ENCODE data around the gene RNF213.

Gene RNF213

DNA sequence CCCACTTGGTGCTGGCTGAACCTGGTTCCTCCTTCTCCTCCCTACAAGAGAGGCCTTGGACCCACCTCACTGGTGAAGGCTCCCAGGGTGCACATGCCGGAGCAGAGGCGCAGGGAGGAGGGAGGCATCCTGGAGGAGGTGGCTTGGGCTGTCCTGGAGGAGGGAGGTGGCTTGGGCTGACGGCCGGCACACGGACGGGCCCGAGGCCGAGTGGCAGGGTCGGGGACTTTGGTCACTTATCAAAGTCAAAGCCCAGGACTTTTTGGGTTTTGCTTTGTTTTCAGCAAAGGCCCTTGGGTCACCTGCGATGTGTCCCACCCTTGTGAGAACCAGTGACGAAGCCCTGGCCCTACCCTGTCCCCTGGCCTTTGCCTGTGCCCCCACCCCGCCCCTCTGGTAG is 182.8 kb downstream of the RNF213 start:
- no peak overlapping the region for H3K27ac ChIP-seq (ENCODE audit: low read length)
- H2AFZ ChIP-seq (ENCODE audit: low read depth, low read length): no peak overlapping the region
- no peaks in the 10 kb centered on the region for H3K4me1 ChIP-seq (ENCODE audit: low read length)
- no peak overlapping the region for H3K9ac ChIP-seq (ENCODE audit: low read length)
- TF ChIP-seq EZH2phosphoT487 (IDR thresholded peaks at IDR 0.05; ENCODE audit: low read depth): no peak
- TF ChIP-seq, protein P1, sequence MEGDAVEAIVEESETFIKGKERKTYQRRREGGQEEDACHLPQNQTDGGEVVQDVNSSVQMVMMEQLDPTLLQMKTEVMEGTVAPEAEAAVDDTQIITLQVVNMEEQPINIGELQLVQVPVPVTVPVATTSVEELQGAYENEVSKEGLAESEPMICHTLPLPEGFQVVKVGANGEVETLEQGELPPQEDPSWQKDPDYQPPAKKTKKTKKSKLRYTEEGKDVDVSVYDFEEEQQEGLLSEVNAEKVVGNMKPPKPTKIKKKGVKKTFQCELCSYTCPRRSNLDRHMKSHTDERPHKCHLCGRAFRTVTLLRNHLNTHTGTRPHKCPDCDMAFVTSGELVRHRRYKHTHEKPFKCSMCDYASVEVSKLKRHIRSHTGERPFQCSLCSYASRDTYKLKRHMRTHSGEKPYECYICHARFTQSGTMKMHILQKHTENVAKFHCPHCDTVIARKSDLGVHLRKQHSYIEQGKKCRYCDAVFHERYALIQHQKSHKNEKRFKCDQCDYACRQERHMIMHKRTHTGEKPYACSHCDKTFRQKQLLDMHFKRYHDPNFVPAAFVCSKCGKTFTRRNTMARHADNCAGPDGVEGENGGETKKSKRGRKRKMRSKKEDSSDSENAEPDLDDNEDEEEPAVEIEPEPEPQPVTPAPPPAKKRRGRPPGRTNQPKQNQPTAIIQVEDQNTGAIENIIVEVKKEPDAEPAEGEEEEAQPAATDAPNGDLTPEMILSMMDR (IDR thresholded peaks at IDR 0.05; ENCODE audit: low read depth, low read length): no peak
- no peaks in the 10 kb centered on the region for H3K36me3 ChIP-seq (replicated peaks; ENCODE audit: low read depth, low read length)
- peaks cover 7% of the 10 kb centered on the region; the same call in 1 of the 2 replicates for H4K20me1 ChIP-seq (ENCODE audit: insufficient read depth, low read length)
- no peaks in the 10 kb centered on the region for H3K9me3 ChIP-seq (ENCODE audit: insufficient read depth, low read length)
- H3K4me2 ChIP-seq (ENCODE audit: low read length): no peak overlapping the region
- no peak overlapping the region for H3K4me3 ChIP-seq (ENCODE audit: low read length)
- no peaks in the 10 kb centered on the region for H3K27me3 ChIP-seq (ENCODE audit: low read depth, low read length)
- H3K79me2 ChIP-seq (ENCODE audit: low read length): no peaks in the 10 kb centered on the region

DNA sequence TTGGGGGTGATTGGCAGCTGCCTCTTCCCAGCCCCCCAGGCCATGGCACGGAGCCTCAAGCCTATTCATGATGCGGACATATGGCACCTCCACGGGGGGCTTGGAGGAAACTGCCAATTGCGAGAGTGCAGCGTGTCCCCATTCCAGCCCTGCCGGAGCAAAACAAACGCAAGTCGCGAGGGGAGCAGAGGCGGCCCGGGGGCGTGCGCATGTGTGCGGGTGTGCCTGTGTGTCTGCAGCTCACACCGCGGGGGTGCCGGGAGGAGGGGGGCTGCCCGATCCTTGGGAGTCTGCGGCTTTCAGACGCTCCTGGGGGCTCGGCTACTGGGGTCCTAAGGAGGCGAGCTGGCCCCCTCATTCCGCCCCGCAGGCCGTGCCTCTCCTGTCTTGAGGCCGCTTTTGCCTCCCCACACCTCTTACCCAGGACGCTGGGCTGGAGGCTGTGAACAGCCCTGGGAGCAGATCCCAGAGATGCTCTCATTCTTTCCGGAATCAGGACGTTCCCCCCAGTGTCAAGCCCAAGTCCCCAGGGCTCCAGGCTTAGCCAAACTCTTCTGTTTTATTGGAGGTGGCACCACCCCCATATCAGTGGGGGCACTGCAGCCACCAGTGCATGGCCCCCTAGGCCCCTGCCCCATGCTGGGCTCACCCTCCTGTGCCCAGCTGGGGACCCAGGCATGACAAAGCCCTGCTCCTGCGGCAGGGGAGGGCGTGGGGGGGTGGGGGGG is 183.4 kb downstream of the RNF213 start:
- Histone ChIP-seq H4K20me1 (ENCODE audit: insufficient read depth, low read length) (peaks cover 7% of the 10 kb centered on the region; the same call in 1 of the 2 replicates), H3K4me1 (ENCODE audit: low read length) (no peaks in the 10 kb centered on the region), H3K4me2 (ENCODE audit: low read length) (no peak overlapping the region), H3K27me3 (ENCODE audit: low read depth, low read length) (no peaks in the 10 kb centered on the region), H3K79me2 (ENCODE audit: low read length) (no peaks in the 10 kb centered on the region), H3K9ac (ENCODE audit: low read length) (no peak overlapping the region), H3K36me3 (replicated peaks; ENCODE audit: low read depth, low read length) (no peaks in the 10 kb centered on the region), H3K4me3 (ENCODE audit: low read length) (no peak overlapping the region), H2AFZ (ENCODE audit: low read depth, low read length) (no peak overlapping the region), H3K27ac (ENCODE audit: low read length) (no peak overlapping the region), H3K9me3 (ENCODE audit: insufficient read depth, low read length) (no peaks in the 10 kb centered on the region)
- TF ChIP-seq, protein P1 (IDR thresholded peaks at IDR 0.05; ENCODE audit: low read depth, low read length): no peak

DNA sequence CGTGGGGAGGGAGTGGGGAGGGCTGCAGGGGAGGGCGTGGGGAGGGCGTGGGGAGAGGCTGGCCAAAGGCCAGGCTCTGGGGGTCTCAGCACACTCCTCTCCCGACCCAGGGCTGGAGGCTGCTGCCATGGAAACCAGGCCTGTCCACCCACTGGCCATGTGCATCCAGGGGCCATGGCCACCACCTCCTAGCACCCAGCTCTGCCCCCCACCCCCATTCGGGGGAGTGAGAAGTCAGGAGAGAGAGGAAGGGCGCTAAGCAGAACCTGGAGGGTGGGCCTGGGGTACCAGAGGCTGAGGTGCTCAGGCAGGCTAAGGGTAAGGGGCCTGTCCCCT is 184.0 kb downstream of the RNF213 start:
- H3K9me3 ChIP-seq (ENCODE audit: insufficient read depth, low read length): no peaks in the 10 kb centered on the region
- no peaks in the 10 kb centered on the region for H3K79me2 ChIP-seq (ENCODE audit: low read length)

DNA sequence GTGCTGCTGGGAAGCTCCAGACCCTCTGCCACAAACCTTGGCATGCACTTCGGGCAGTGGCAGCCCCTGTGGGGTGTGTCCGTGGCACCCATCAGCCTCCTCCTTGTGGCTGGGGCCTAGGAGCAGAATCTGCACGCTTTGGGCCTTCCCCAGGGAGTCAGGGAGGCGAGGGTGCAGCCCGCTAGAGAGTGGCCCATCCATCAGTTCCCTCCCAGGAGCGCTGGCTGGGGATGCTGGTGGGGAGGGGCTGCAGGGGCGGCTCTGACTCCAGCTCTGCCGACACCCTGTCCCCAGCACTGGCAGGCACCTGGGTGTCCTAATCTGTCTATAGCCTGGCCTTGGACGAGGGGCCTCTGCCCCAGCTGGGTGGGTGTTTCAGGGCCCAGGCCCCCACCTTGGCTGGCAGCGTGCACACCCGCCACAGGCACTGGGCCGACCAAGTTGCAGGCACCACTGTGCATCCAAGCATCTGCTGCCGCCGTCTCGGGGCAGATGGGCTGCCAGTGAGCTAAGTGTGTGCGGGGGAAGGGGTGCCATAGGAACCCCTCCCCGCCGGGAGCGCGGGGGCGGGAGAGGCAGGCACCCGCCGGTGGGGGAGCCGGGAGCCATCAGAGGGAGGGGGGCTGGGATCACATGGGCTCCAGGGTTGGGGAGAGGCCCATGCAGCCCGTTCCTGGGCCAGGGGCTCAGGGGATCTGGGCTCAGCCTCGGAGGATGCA is 184.5 kb downstream of the RNF213 start:
- no peaks in the 10 kb centered on the region for H3K9me3 ChIP-seq (ENCODE audit: insufficient read depth, low read length)
- H3K4me1 ChIP-seq (ENCODE audit: low read length): no peaks in the 10 kb centered on the region
- no peak overlapping the region for H3K27ac ChIP-seq (ENCODE audit: low read length)
- no peaks in the 10 kb centered on the region for H3K36me3 ChIP-seq (replicated peaks; ENCODE audit: low read depth, low read length)
- no peaks in the 10 kb centered on the region for H3K27me3 ChIP-seq (ENCODE audit: low read depth, low read length)
- peaks cover 7% of the 10 kb centered on the region; the same call in 1 of the 2 replicates for H4K20me1 ChIP-seq (ENCODE audit: insufficient read depth, low read length)
- TF ChIP-seq, protein P1 (IDR thresholded peaks at IDR 0.05; ENCODE audit: low read depth, low read length): no peak
- TF ChIP-seq EZH2phosphoT487 (IDR thresholded peaks at IDR 0.05; ENCODE audit: low read depth): no peak
- no peak overlapping the region for H3K4me3 ChIP-seq (ENCODE audit: low read length)
- H2AFZ ChIP-seq (ENCODE audit: low read depth, low read length): no peak overlapping the region
- no peak overlapping the region for H3K4me2 ChIP-seq (ENCODE audit: low read length)
- no peaks in the 10 kb centered on the region for H3K79me2 ChIP-seq (ENCODE audit: low read length)
- H3K9ac ChIP-seq (ENCODE audit: low read length): no peak overlapping the region

More for the DNA sequence above, 184.0 kb downstream of the RNF213 start:
- Histone ChIP-seq H3K4me1 (ENCODE audit: low read length) (no peaks in the 10 kb centered on the region), H3K4me2 (ENCODE audit: low read length) (no peak overlapping the region), H3K27me3 (ENCODE audit: low read depth, low read length) (no peaks in the 10 kb centered on the region), H3K27ac (ENCODE audit: low read length) (no peak overlapping the region), H4K20me1 (ENCODE audit: insufficient read depth, low read length) (peaks cover 7% of the 10 kb centered on the region; the same call in 1 of the 2 replicates), H3K4me3 (ENCODE audit: low read length) (no peak overlapping the region), H3K36me3 (replicated peaks; ENCODE audit: low read depth, low read length) (no peaks in the 10 kb centered on the region), H2AFZ (ENCODE audit: low read depth, low read length) (no peak overlapping the region), H3K9ac (ENCODE audit: low read length) (no peak overlapping the region)
- TF ChIP-seq, protein P1 (IDR thresholded peaks at IDR 0.05; ENCODE audit: low read depth, low read length): no peak
- no peak for TF ChIP-seq EZH2phosphoT487 (IDR thresholded peaks at IDR 0.05; ENCODE audit: low read depth)

Measured in OCI-LY3 (cell line).